Dermis microvascular lymphatic vessel endothelial cell (primary cell): ENCODE measurements around the gene ARFGEF2. TPM values are rescaled to one million over a fixed set of nuclear protein-coding genes. Genes with fewer than 3 reads are reported as not detected.
"Not testable (repeated sequence)": the region's sequence is repeated elsewhere in the genome, so short reads cannot be mapped to it uniquely, and the experiment has no call there.

Experiments used
- DNase-seq, 2 donors: peaks; one replicate each; pipeline versions ENCODE4 v3.0.0 to v3.0.0-alpha.2; 2010; ENCODE audit warnings: low read depth in 2 of 2
- total RNA-seq: library from RNA; depleted of rRNA; stranded (reverse); fragments of >200 nt; gene quantifications from 2 replicates; pipeline ENCODE4 v1.2.1, GENCODE V29; 2014

Gene ARFGEF2
- 45.2 and 60.6 TPM in 2 replicates for total RNA-seq

DNA sequence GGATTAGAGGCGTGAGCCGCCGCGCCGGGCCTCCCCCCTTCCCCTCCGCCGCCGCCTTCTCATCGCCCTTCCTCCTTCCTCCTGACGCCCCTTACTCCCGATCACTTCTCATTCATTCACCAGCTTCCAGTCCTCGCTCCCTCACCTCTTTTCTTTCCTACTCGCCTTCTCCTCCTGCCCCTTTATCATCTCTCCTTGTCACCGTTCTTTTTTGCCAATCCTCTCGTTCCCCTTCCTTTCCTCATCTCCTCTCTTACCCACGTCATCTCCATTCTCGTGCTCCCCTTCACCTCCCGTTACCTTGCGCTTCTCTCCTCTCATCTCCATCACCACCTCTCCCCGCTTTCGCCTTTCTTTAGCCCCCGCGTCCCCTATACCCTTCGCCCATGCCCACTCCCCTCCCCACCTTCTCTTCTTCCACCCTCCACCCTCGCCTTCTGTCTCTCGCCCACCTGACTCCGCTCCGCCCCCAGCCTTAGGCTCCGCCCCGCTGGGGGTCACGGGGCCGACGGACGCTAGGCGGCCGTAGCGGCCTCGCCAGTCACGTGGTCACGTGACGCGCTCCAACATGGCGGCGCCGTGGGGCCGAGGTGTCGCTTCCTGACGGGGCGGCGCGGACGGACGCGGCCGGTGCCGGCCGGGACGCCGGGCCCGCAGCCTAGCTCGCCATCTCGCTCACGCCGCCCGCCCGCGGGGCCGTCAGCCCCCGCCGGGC, at the start of gene ARFGEF2:
TSS of gene ARFGEF2 (plus strand) at position 544 of the 715 bp plus-strand sequence. CDS start 179 bp downstream, outside the sequence.
- DNase-seq: peak; percentile 83 to 95

DNA sequence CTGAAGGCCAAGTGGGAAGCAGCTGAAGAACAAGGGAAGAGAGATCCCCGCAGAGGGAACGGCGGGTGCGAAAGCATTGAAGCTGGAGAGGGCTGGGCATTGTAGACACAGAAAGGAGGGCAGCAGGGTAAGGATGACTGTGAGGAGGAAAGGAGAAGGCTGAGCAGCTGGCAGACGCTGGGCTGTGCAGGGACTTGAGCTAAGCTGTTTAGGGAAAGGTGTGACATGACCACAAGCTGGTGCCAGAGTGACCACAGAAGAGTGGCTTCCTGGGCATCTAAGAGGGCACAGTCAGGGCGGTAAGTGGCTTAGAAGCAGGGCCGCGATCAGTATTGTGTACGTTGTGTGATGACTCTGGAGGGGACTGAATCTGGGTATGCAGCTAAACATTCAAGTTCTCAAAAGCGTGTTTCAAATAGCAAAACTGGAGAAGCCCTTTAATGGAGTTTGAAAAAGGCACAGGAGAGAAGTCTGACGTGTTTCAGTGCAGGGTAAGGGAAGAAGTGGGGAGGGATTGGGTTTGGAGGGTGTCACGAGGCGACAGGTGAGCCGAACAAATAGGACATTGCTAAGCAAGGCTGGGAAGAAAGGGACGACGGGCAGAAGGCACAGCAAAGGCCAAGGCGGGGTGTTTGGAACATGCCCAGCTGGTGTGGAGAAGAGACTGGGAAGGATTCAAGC, 46.1 kb upstream of the ARFGEF2 start:
- DNase-seq: no peak

DNA sequence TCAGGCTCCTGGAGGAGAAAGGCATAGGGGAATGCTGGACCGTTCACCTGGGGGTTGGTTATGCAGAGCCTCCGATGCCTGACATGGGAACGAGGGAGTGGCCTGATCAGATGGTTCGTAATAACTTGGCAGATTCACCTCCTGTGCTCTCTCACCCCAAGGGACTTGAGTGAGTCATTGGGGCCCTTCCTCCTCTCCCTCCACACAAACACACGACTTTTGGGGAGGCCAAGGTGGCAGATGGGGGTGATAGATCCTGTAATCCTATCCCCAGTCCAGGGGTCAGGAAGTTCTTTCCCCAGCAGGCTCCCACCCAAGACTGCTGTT, 45.6 kb upstream of the ARFGEF2 start:
- DNase-seq: no peak

DNA sequence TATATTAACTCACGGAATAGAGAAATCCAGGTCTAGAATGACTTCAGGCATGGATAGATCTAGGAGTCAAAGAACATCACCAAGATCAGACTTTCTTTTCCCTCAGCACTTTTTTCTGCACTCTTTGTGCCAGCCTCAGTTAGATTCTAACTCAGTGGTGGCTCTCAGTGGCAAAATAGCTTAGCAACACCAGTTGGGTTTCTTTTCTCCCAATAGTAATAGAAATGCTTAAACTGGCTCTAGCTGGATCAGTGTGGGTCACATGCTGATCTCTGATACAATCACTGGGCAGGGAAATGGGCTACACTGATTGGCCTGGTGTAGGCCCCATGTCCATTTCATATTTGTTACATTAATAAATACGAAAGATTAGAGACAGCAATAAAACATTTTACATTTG, 44.2 kb upstream of the ARFGEF2 start:
- DNase-seq: peak in 1 of 2 donors; percentile 65

DNA sequence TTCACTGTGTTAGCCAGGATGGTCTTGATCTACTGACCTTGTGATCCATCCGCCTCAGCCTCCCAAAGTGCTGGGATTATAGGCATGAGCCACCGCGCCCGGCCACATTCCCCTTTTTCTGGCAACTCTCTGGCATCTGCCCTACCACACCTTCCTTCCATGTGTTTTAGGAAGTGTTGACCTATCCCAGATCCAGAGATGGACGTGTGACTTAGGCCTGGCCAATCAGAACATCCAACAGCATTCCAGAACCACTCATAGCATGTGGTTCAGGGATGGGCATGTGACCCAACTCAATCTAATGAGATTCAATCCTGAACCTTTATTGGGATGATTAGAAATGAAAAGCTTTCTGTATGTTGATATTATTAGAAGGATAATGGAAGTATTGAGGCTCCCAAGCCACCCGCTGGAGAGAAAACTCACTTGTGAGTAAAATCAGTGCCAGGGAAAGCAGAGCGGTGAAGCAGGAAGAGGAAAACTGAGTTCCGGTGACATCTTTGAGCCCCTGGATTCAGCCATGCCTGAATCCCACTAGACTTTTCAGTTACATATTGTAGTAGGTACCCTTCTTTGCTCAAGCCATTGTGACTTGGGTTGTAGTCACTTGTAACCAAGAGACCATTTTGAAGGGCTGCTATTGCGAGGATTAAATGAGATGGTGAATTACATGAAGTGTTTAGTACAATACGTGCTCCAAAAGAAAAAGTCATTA, 42.8 kb upstream of the ARFGEF2 start:
- DNase-seq: no peak

DNA sequence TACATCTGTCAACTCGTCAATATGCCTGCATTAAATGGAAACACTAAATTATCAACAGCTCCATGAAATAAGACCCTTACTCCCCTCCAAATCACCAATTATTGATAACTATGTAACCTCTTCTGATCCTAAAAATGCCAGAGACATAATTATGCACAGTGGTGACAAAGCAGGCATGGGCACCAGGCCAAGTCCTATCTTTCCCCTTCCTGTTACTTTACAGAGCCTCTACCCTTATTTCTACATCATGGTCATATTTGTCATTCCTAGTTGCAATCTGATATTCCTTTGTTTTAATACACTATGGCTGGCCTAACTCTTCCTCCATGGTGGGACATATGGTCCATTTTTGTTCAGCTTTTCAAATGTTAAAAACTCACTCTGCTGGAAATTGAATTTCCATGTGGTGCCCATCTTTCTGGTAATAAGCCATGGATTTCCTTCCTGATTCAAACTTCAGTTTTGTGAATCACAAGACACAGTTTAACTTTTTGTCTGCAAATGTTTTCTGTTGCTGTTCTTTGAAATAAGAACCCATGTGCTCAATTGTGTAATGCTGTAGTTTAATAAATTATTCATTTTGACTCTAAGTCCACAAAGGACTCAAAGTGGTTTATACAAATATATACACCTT, 41.8 kb upstream of the ARFGEF2 start:
- DNase-seq: peak; percentile 40 to 62

DNA sequence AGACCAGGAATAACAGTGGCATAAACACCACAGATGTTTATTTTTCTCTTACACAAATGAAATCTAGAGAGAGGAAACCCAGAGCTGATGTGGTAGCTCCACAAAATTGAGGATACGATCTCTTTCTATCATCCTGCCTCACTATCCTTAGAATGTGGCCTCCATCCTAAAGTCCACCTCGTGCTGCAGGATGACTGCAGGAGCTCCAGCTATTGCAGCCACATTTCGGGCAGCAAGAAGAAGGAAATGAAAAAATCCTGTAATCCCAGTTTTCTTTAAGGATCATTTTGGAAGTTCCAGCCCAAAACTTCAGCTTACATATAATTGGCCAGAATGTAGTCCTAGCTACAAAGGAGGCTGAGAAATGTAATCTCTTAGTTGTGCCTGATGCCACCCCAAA, 41.2 kb upstream of the ARFGEF2 start:
- no peak for DNase-seq

DNA sequence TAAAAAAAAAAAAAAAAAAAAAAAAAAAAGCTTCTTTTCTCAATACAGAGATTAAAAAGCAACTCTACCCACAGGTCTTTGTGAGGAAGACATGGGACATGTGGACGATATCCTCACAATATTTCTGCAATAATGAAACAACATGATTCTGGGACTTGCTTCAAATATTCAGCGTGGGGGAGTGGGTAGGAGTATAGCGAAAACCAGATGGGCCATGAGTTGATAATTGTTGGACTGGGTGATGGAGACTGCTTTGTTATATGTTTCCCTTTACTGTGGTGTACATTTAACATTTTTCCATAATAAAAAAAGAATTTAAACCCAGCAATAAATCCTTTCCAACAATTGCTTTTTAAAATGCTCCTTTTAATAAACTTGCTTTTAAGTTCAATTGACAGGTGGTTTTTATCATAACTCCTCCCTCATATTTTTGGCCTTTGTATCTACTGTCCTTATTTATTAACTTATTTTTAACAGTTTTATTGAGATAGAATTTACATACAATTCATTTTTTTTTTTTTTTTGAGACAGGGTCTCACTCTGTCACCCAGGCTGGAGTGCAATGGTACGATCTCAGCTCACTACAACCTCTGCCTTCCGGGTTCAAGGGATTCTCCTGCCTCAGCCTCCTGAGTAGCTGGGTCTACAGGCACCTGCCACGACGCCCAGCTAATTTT, 40.4 kb upstream of the ARFGEF2 start:
- no peak for DNase-seq

DNA sequence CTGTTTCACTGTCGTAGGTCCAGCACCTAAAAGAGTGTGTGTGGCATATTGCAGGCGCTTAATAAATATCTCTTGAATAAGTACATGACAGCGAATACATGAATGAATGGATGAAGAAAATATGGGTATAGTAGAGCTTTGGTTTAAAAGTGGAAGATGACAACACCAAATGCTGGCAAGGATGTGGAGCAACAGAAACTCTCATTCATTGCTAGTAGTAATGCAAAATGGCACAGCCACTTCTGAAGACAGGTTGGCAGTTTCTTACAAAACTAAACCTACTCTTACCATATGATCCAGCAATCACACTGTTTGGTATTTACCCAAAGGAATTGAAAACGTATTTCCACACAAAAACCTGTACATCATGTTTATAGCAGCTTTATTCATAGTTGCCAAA, 36.3 kb upstream of the ARFGEF2 start:
- DNase-seq: no peak

DNA sequence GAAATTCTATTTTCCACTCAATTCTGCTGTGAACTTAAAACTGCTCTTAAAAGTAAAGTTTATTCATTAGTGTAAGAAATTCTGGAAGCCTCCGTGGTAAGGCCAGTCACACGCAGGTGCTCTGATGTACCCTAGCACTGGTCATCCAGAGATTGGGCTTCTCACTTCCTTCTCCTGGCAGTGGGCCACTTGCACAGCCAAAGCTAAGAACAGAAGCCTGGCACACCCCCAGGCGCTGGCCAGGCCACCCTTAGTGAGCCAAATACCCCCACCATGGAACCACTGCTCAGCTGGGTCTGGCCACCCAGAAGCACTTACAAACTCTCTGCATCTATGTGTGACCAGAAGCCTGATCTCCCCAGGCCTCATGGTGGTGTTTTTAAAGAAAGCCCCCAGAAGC, 35.3 kb upstream of the ARFGEF2 start:
- no peak for DNase-seq

DNA sequence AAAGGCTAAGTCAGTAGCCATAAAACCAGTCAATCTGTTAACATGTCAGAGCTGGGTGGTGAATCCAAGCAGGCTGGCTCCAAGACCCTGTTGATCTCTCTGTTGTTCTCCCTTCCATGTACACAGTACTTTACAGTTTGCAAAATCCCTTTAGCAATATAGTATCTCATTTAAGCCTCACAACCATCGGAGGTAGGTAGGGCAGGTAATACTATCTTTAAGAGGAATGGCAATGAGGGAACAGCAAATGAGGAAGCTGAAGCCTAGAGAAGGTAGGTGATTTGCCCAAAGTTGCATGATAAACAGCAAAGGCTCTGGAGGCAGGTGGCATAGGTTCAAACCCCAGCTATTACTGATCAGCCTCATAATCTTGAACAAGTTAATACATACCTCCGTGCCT, 34.7 kb upstream of the ARFGEF2 start:
- DNase-seq: no peak

DNA sequence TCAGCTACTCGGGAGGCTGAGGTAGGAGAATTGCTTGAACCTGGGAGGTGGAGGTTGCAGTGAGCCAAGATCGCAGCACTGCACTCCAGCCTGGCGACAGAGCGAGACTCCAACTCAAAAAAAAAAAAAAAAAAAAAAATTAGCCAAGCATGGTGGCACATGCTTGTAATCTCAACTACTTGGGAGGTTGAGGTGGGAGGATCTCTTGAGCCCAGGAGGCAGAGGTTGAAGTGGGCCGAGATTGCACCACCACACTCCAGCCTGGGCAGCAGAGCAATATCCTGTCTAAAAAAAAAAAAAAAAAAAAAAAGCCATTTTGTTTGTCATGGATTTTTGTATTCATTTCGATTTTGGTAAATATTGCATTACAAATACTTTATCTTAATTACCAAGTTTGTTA, 33.0 kb upstream of the ARFGEF2 start:
- DNase-seq: not testable (repeated sequence)

DNA sequence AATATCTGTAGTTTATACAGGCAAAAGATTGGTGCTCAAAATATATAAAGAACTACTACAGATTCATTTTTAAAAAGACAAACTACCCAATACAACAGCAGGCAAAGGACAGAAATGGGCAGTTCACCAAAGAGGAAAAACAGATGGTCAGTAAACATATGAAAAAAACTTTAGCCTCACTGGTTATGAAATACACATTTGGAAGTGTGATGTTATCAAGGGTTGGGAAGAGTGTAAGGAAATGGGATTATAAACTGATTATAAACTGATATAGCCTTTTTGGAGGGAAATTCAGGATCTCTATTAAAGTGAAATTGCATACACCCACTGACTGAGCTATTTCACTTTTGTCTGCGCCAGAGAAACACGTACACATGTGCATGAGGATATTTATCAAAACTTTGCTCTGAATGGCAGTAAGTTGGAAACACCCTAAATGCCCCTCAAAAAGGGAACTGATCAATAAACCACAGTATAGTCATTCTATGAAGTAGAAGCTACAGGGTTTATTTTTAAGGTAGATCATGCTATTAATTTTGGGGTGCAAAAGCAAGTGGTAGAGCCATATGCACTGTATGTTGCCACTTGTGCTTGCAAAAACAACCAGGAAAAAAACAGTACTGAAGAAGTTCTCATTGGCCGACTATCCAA, 32.2 kb upstream of the ARFGEF2 start:
- DNase-seq: no peak

DNA sequence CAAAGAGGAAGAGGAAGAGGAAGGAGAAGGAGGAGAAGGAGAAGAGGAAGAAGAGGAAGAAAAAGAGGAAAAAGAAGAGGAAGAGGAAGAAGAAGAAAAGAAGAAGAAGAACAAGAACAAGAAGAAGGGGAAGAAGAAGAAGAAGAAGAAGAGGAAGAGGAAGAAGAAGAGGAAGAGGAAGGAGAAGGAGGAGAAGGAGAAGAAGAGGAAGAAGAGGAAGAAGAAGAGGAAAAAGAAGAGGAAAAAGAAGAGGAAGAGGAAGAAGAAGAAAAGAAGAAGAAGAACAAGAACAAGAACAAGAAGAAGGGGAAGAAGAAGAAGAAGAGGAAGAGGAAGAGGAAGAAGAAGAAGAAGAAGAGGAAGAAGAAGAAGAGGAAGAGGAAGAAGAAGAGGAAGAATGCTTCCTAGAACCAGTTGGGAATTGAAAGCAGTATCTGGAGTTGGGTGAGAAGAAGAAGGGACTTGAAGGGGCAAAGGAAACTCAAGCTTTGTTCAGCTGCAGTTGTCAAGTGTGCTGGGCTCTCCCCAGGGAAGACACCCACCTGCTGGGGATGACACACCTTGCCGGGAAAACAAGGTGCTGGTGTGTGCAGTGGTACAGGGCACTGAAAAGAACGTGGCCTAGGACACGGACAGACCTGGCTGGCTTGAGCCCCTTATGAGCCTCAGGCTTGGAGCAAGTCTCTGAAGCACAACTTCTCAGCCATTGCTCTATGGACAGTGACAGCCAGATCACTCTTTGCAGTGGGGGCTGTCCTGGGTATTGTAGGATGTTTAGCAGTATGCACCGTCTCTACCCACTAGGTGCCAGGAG, 30.1 kb upstream of the ARFGEF2 start:
- DNase-seq: no peak

DNA sequence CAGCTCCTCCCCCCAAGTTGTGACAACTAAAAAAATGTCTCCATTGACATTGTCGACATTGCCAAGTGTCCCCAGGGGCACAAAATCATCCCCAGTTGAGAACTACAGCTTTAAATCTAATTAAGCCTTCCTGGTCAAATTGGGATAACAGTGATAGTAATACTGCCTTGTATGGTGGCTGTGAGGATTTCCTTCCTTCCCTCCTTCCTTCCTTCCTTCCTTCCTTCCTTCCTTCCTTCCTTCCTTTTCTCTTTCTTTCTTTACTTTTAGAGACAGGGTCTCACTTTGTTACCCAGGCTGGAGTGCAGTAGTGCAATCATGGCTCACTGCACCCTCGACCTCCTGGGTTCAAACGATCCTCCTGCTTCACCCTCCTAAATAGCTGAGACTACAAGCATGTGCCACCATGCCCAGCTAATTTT, 29.5 kb upstream of the ARFGEF2 start:
- no peak for DNase-seq

DNA sequence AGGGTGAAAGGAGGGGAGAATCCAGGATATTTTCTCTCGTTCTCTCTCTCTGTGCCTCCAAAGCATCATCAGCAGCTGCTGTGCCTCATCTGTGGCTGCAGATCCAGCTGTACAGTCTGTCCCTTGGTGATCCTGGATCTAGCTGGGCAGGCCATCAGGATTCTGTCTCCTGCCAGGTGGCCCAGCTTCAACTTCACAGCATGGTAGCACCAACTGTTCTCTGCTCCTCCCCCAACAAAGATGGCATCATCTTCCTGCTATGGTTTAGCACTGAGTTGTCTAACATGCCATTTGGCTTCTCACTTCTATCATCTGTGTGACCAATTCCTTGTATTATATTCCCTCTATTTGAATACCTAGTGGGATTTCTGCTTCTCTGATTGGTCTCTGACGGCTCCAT, 28.6 kb upstream of the ARFGEF2 start:
- no peak for DNase-seq

DNA sequence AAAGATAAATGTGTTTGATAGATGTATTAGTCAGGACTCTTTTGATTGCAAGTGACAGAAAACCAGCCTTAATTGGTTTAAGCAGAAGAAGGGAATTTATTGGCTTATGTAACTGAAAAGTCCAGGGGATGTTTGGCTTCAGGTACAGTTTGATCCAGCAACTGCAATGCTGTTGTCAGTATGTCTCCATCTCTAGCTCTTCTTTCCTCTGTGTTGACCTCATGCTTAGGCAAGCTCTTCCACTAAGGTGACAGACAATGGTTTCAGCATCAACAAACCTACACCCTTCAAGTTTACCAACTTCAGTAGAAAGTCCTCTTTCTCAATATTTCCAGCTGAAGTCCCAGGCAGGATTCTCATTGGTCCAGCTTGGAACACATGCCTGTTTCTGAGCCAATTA, 28.1 kb upstream of the ARFGEF2 start:
- no peak for DNase-seq

DNA sequence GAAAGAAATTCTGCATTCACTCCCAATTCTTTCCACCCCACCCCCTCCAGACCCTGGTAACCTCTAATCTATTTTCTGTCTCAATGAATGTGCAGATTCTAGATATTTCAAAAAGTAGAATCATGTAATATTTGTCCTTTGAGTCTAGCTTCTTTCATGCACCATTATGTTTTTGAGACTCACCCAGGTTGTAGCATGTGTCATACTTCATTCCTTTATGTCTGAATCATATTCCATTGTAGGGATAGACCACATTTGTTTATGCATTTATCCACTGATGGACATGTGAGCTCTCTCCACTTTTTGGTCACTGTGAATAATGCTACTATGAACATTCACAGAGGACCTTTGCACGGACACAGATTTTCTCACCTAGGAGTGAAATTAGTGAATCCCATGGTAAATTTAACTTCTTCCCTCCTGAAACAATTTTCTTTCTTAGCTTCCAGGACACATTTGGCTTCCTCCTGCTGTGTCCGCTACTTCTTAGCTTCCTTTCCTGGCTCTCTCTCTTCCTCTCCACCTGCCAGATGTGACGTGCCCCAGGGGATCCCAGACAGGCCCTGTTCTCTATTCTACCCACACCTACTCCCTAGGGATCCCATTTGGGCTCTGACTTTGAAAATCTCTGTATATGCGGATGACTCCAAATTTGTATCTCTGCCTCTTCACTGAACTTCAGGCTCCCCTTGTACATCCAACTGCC, 24.1 kb upstream of the ARFGEF2 start:
- DNase-seq: peak; percentile 36 to 85

DNA sequence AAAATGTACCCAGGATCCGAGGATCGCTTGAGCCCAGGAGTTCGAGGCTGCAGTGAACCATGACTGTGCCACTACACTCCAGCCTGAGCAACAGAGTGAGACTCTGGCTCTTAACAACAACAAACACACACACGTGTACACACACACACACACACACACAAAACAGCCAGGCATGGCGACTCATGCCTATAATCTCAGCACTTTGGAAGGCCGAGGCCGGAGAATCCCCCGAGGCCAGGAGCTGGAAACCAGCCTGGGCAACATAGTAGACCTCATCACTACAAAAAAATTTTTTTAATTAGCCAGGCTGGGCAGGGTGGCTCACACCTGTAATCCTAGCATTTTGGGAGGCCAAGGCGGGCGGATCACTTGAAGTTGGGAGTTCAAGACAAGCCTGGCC, 23.3 kb upstream of the ARFGEF2 start:
- DNase-seq: no peak
